Measurements from ENCODE around the gene TRMT1L.
A peak's percentile ranks its signal among the peaks of the same experiment; 100 is the strongest.
"Not testable (repeated sequence)": the region's sequence is repeated elsewhere in the genome, so short reads cannot be mapped to it uniquely, and the experiment has no call there.

The TRMT1L gene

DNA sequence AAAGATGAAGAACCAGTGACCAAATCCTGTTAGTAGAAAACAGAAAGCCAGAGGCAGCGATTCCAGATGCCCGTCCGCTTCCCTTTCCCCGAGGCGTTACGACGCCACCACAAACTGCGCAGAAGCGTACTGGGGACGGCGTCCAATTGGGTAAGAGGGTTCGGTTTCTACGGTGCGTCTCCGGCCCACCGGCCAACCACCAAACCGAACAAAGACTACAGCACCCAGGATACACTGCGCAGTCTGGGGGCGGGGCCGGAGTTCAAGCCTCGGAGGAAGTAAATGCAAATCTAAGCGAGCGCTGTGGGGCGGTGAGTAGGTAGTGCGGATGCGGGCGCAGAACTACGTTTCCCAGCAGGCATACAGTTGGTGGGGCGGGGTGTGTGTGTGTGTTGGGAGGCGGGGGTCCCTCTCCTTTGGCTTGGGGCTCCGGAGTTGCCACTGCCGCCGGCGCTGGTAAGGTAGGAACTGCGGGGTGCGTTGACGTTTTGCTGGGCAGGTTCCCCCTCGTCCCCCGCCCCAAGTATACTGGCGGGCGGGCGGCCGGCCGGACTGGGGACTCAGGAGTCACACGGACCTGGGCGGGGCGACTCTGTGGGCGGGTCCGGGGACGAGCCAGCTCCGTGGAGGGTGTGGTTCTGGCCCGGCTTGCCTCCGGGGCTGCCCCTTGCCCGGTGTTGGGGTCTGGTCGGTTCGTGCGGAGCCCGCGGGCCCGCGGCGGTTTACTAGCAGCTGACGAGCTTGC, at the start of gene TRMT1L, which contains the start of gene SWT1:
Gene TRMT1L, minus strand, starts transcription at position 100 of the 745 bp plus-strand sequence. CDS start 241 bp downstream, outside the sequence.
Gene SWT1, plus strand, starts transcription at position 314 of the 745 bp plus-strand sequence. CDS start 3,675 bp downstream, outside the sequence.
- DNase-seq (ENCODE audit: low read depth) = peak; percentile 99

DNA sequence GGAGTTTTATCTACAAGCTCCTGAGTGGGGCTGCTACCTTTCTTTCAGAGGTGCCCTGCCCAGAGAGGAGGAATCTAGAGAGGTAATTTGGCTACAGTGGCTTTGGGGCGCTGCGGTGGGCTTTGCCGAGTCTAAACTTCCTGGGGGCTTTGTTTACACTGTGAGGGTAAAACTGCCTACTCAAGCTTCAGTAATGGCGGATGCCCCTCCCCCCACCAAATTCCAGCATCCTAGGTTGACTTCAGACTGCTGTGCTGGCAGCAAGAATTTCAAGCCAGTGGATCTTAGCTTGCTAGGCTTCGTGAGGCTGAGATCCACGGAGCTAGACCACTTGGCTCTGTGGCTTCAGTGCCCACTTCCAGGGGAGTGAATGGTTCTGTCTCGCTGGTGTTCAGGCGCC, 44.1 kb upstream of the TRMT1L start:
- DNase-seq (ENCODE audit: low read depth) = no peak

DNA sequence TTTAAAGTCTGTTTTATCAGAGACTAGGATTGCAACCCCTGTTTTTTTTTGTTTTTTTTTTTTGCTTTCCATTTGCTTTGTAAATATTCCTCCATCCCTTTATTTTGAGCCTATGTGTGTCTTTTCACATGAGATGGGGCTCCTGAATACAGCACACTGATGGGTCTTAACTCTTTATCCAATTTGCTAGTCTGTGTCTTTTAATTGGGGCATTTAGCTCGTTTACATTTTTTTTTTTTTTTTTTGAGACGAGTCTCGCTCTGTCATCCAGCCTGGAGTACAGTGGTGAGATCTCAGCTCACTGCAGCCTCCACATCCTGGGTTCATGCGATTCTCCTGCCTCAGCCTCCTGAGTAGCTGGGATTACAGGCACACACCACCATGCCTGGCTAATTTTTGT, 42.0 kb upstream of the TRMT1L start:
- DNase-seq (ENCODE audit: low read depth) = not testable (repeated sequence)

GRCh38 chr1:185193756-185194155, 37.0 kb upstream of the TRMT1L start:
- no peak for DNase-seq (ENCODE audit: low read depth)

DNA sequence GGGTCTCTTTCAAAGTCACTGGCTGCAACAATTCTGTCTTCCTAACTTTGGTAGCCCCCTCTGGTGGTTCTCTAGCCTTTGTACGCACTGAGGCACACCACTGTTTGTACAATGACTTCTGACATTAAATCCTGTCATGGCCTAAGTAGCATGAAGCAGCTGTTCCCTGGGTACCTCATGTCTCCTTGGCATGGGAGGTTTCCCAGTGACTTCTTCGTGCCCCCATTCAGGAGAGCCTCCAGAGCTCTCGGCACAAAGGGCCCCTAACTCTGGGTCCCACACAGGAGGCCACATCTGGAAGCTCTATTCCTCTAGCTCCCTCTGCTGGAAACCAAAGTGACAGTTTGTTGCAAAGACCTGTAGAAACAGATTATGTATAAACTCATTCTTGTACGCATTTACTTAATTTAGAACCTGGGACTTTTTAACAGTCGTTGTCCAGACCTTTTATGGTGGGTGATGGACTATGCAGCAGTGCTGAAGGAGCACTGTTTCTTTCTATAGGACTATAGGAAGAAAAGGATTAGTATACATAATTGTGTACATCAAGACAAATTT, 13.6 kb upstream of the TRMT1L start:
- no peak for DNase-seq (ENCODE audit: low read depth)

DNA sequence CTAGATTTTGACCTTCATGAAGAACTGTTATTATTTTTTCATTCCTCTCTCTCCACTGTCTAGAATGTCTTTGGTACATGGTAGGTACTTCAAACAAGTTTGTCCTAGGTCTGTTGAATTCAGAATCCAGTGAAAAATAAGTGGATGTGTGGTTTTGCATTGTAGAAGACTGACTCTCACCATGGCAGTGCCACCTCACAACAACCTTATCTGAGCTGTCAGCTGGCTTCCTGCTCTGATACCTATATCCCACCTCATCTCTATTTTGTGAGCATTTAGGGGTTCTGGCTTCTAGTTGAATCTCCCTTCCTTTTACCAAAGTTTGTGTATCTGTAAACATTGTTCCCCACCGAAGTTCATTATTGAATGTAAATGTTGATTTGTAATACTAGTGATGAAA, 9.4 kb upstream of the TRMT1L start:
- no peak for DNase-seq (ENCODE audit: low read depth)

DNA sequence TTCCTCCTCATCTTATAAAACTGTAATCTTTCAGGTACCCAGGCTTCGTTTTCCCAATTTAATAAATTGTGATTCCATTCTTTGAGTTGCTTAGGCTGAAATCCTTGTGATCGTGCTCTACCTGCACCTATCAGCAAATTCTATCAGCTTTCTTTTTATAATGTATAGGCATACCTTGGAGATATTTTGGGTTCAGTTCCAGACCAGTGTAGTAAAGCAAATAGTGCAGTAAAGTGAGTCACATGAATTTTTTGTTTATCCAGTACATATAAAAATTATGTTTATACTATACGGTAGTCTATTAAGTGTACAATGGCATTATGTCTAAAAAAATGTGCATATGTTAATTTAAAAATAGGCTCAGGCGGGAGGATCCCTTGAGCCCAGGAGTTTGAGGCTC, 5.7 kb upstream of the TRMT1L start:
- no peak for DNase-seq (ENCODE audit: low read depth)

DNA sequence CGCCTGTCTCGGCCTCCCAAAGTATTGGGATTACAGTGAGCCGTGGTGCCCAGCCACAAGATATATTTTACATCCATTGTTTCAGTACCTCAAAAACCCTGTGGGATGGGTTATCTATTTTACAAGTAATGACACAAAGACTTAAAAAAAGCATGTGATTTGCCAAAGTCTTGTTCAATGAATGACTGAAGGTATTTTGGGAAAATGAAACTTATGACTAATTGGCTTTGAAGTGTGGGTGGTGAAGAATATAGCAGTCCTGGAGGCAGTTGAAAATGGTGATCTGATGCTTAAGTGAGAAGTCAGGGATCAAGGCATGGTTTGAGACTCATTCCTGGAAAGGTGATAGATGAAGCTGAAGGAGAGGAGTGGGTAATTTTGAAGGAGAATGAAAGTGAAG, 3.2 kb upstream of the TRMT1L start:
- no peak for DNase-seq (ENCODE audit: low read depth)

DNA sequence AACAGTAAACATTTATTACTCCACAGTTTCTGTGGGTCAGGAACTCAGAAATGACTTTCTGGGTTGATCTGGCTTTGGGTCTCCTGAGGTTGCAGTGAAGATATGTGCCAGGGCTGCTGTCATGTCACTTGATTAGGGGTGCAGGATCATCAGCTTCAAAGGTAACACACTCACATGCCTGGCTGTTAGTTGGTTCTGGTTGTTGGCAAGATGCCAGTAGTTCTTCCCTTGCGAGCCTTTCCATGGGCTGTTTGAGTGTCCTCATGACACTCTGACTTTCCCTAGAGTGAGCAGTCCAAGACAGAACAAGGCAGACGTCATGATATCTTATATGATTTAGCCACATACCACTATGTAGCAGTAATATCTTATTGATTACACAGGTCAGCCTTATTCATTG, 2.0 kb upstream of the TRMT1L start:
- DNase-seq (ENCODE audit: low read depth) = no peak

GRCh38 chr1:185157599-185158412, 1.1 kb upstream of the TRMT1L start:
- DNase-seq (ENCODE audit: low read depth) = no peak

- DNase-seq (ENCODE audit: low read depth) = no peak
Measured at GRCh38 chr1:185156288-185156853, 382 bp downstream of the TRMT1L start.

DNA sequence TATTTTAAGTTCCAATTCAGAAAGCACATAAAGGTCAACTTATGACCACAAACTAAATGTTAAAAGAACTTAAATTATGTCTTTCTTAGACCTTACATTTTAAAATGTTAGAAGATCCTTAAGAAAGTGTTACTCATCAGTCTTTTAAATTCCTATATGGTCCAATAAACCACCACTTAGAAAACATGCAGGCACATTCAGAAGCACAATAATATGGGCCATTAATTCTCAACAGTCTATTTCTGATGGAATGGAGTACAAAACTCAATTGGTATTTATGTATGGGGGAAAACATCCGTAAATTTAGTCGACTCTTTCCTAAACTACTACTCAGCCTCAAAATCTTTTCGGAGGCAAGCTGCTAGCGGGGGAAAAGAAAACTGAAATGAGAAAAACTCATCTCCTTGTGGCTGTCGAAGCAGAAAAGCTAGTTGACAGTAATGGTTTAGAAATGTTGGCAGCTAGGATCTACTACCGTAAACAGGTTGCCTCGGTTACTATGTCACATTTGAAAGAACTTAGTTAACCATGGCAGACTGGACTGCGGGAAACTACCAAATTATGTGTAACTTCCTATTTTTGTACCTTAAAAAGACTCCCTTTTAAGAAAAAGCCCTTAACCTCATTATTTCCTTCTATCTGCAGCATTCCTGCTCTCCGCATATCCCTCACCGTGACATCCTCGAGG, 1.0 kb downstream of the TRMT1L start:
- no peak for DNase-seq (ENCODE audit: low read depth)

DNA sequence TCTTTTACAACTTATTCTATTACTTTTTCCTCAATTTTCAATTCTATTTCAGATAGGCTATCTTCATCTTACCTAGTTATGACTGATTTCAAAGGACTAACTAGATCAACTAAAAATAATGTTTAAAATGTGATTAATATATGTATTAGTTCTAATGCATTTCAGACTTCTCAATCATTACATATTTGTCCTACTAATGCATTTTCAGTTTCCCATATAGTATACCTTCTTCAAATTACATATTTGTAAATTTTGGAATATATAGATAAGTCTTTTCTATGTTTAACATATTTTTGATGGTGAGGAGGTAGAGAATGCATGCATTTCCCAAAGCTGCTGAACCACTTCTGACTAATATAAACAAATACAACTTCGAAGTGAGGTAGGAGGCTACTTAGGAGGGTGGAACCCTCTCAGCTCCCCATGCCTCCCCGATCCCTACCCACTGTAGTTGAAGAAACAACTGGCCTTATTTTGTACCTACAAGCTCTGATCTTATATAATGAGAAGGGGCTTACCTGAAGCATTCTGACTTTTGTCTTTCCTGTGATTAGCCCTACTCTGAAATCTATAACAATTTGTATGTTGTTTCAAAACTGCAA, 1.7 kb downstream of the TRMT1L start:
- DNase-seq (ENCODE audit: low read depth) = no peak

GRCh38 chr1:185152187-185152767, 4.5 kb downstream of the TRMT1L start:
- DNase-seq (ENCODE audit: low read depth) = no peak

- DNase-seq (ENCODE audit: low read depth) = no peak
Measured at GRCh38 chr1:185151215-185151614, 5.5 kb downstream of the TRMT1L start.

DNA sequence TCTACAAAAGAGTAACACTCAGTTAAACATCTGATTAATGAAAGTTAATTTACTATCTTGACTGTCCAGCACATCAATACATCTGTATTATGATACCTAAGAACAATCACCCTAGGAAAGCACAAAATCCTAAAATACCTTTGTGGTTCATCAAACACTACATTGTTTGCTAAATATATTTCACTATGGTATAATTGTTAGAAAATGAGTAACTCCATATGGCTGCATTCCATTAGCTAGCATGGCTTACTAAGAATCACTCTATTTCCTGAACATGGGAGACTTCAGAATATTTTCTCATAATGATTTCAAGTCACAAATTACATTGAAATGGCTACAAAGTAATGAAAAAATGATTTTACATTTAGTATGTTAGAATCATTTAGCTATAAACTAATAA, 12.5 kb downstream of the TRMT1L start:
- DNase-seq (ENCODE audit: low read depth) = no peak

- no peak for DNase-seq (ENCODE audit: low read depth)
Measured at GRCh38 chr1:185139246-185139645, 17.5 kb downstream of the TRMT1L start.

DNA sequence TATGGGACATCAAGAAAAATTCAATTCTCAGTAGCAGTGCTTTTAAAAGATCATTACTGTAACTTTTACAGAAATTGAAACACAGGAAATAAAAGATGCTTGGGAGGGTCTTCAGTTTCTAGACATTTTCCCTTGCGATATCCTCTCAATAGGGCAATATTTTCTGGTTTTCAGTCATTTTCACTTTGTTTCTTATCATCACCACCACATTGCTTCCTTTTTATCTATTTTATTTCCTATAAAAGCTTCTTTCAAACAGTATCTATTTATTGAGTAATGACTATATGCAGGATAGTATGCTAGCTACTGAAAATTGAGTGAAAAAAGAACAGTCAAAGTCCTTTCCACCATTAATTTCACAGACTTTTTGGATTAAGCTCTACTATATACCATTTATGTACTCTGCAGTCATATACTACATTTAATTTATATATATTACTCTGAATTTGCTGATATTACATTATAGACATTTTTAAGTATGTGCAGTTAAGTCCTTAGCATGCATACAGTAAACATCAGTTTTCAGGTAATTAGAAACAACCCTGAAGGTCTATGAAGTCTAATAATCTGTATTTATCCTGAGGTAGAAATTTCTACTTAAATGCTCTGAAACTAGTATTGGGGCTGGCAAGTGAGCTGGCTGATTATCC, 18.7 kb downstream of the TRMT1L start:
- no peak for DNase-seq (ENCODE audit: low read depth)

DNA sequence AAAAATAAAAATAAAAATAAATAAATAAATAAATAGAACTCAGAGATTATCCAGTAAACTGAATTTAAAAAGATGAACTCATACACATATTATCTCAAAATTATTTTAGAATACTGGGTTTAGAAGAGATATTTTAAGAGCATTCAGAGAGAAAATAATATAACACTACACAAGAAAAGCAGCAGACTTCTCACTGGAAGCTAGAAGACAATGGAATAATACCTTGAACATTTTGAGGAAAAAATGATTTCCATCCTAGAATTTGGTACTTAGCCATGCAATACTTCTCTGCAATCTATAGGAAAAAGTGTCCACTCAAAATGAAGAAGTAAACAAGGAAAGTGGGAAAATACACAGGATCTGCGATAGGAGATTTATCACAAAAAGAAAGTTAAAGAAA, 24.2 kb downstream of the TRMT1L start:
- DNase-seq (ENCODE audit: low read depth) = no peak

DNA sequence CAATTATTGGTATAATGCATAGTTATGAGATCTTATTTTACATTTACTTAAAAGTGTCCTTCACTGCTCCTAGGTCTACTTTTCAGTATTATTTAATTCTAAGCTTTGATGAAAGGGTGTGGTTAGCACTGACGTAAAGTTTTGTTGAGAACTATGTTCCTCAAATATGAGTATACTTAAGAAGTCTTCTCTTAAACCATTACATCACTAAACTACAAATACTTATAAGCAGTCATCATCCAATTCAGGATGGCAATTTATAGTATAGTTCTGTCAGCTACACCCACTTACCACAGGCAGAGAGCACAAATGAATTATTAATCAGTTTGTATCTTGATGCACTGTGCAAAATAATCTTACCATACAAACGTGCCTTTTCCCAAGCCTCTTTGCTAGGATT, 27.0 kb downstream of the TRMT1L start:
- DNase-seq (ENCODE audit: low read depth) = no peak

DNA sequence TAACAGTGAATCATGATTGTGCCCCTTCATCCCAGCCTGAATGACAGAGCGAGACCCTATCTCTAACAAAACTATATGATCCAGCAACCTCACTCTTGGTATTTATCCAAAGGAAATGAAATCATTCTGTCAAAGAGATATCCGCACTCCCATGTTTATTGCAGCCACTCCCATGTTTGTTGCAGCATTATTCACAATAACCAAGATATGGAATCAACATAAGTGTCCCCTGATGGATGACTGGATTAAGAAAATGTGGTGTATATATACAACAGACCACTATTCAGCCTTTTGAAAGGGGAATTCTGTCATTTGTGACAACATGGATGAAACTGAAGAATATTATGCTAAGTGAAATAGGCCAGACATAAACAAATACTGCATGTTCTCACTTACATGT, 44.4 kb downstream of the TRMT1L start:
- no peak for DNase-seq (ENCODE audit: low read depth)

All from GM04504 (cell line).